MM.1S (cell line): ENCODE results near the gene UQCR10.

Experiments used
- CTCF ChIP-seq: fragments of 300-600 bp; sonication (generic); IDR thresholded peaks from 2 replicates; pipeline ENCODE4 v1.5.1; 2016; ENCODE audit warnings: antibody characterized with exemption, low read length, mixed read lengths
- EZH2 ChIP-seq: fragments of 300-600 bp; sonication (generic); optimal IDR thresholded peaks from 2 replicates; pipeline ENCODE3; 2017; ENCODE audit warnings: low read depth, mild to moderate bottlenecking, antibody characterized with exemption, low read length, mixed read lengths
- EZH2phosphoT487 ChIP-seq: fragments of 300-600 bp; sonication (generic); IDR thresholded peaks from 2 replicates; pipeline ENCODE4 v1.6.1; 2018; ENCODE audit warnings: antibody characterized with exemption, low read length

- TF ChIP-seq CTCF (no peak), EZH2 (no peak), EZH2phosphoT487 (no peak)
These were observed 46.3 kb upstream of the UQCR10 start for GRCh38 chr22:29720811-29721323.
